HPDE6-E6E7 (cell line): ENCODE data around the gene CMTM2.
"Not testable (repeated sequence)": the region's sequence is repeated elsewhere in the genome, so short reads cannot be mapped to it uniquely, and the experiment has no call there.

Source experiments
- DNase-seq: peaks from one replicate; pipeline ENCODE4 v3.0.0; 2011; ENCODE audit warnings: missing footprints; ENCODE audit errors: extremely low spot score

The CMTM2 gene

DNA sequence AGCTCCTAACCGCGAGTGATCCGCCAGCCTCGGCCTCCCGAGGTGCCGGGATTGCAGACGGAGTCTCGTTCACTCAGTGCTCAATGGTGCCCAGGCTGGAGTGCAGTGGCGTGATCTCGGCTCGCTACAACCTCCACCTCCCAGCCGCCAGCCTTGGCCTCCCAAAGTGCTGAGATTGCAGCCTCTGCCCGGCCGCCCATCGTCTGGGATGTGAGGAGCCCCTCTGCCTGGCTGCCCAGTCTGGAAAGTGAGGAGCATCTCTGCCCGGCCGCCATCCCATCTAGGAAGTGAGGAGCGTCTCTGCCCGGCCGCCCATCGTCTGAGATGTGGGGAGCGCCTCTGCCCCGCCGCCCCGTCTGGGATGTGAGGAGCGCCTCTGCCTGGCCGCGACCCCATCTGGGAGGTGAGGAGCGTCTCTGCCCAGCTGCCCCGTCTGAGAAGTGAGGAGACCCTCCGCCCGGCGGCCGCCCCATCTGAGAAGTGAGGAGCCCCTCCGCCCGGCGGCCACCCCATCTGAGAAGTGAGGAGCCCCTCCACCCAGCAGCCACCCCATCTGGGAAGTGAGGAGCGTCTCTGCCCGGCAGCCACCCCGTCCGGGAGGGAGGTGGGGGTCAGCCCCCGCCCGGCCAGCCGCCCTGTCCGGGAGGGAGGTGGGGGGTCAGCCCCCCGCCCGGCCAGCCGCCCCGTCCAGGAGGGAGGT lies 51.4 kb downstream of the CMTM2 start:
- DNase-seq, result not testable (repeated sequence)

DNA sequence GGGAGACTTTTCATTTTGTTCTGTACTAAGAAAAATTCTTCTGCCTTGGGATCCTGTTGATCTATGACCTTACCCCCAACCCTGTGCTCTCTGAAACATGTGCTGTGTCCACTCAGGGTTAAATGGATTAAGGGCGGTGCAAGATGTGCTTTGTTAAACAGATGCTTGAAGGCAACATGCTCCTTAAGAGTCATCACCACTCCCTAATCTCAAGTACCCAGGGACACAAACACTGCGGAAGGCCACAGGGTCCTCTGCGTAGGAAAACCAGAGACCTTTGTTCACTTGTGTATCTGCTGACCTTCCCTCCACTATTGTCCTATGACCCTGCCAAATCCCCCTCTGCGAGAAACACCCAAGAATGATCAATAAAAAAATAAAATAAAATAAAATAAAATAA lies 52.3 kb downstream of the CMTM2 start:
- DNase-seq, result not testable (repeated sequence)

DNA sequence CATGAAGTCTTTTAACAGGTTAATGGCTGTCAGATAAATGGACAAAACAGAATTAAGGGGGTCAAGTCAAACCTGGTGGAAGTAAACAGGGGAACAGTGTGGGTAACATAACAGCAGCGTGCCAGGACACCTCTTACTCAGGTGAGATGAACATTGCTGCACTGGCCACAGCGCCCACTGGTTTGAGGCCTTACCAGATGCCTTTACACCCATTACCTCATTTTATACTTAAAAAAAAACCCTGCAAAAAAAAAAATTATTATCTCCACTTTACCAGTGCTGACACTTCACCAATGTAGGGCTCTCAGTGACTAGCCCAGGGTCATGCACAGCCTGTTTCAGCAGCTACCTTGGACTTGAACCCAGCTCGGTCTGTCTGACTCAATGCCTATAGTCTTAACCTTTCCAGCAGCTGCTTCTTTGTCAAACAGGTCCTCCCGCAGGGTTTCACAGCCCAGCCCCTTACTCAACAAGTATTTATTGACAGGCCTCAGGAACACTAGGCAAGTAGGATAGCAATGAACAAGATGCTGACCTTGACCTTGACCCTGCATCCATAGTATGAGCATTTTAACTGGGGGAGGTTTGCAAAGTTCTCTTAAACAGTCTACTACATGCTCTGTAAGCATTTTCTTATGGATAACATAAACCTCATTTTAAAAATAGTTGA lies 55.4 kb downstream of the CMTM2 start:
- no peak for DNase-seq

DNA sequence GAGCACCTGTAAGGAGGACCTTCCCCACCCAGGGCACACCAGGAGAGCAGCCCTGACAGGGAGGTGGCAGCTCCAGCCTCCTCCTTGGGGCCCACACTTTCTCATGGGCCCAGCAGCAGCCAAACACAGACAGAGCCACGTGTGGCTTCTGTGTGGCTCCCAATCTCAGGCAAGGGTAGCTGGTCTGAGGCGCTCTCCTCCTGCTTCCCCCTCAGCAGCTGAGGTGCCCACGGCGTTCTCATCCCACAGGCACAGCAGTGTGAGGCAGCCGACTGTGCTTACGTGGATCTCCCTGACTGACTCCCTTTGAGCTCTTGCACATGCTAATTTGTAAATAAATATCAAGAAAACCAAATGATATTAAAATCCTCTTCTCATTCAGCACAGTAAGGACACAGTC lies 56.1 kb downstream of the CMTM2 start:
- no peak for DNase-seq

DNA sequence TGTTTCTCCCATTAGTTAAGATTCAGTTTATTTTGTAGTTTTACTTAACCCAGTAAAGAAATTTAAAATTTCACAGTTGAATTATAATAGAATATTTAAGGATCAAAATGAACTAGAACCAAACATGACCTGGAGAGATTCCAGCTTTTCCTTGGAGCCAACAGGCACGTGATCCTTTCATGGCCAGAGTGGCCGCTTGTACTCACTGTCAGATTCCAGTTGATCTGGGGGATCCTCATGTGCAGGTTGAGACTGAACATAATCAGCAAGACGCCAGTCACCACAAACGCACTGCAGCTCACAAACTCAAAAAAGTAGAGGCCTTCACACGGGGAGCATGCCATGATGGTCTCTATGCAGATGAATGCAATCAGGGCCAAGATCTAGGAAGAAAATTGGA lies 56.9 kb downstream of the CMTM2 start:
- DNase-seq, result no peak

DNA sequence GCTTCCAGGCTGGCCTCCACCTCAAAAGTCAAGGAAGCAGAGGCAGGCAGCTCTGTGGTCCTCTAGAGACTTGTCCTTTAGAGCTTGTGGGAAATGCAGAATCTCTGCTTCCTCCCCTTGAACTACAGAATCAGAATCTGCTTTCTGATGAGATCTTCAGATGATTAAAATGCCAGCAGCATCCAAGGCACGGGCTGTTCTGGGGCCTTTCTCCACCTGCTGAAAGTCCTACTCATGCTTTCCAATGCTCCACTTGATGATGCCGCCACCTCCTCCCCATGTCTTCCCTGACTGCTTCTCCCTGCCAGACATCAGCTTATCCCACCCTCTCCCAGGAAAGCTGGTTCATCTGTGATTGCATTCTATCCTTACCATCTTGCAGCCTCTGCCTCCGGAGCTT lies 58.5 kb downstream of the CMTM2 start:
- DNase-seq, result no peak
